Stimulated activated CD4-positive, alpha-beta T cell treated with anti-CD3 and anti-CD28 coated beads, Interleukin-15, amount 100 ng/mL, for 48 hours (primary cell): Measurements from ENCODE around the gene GRWD1.

Experiments
- DNase-seq, 2 donors: peaks; one replicate each; pipeline ENCODE4 v3.0.0-alpha.2; 2020; ENCODE audit warnings: low read depth in 2 of 2

Gene GRWD1

GRCh38 chr19:48497728-48498594 lies 52.2 kb downstream of the GRWD1 start:
- no peak for DNase-seq

GRCh38 chr19:48498595-48499311 lies 53.0 kb downstream of the GRWD1 start:
- no peak for DNase-seq

- DNase-seq: no peak
Observed at GRCh38 chr19:48499316-48500090, 53.7 kb downstream of the GRWD1 start.

GRCh38 chr19:48500830-48501493 lies 55.2 kb downstream of the GRWD1 start:
- DNase-seq: no peak

- DNase-seq: peak; percentile 68 to 71
Observed at GRCh38 chr19:48501494-48502349, 55.9 kb downstream of the GRWD1 start.

- DNase-seq: no peak
Observed at GRCh38 chr19:48502350-48503018, 56.7 kb downstream of the GRWD1 start.

GRCh38 chr19:48506138-48506733 lies 60.5 kb downstream of the GRWD1 start:
- no peak for DNase-seq
